ENCODE results near the gene PBX1. TPM values are rescaled to one million over a fixed set of nuclear protein-coding genes. Genes with fewer than 3 reads are reported as not detected.

PBX1 gene
- total and polyA plus RNA-seq, 2 of the 4 experiments (the other 2 are of a cell fraction): 13.9 to 17.9 TPM

- dilution Hi-C loops (cut with HindIII; ENCODE audit: low sequenced_read_pairs, unreplicated experiment) (no loop called here), intact Hi-C loops (cut with micrococcal nuclease) (no loop called here), in situ Hi-C loops (cut with MboI; ENCODE audit: low sequenced_read_pairs) (no loop called here)
- Histone ChIP-seq H2BK15ac (ENCODE audit: low read depth, low read length) (no peak overlapping the region), H3K9me3 (ENCODE audit: control insufficient read depth, insufficient read depth, low read length) (no peaks in the 10 kb centered on the region), H3K79me1 (ENCODE audit: low read depth in 1 of 2, low read length in 2 of 2) (0 out of 4 replicates have a peak, but pooled peaks cover 0 to 5% of the 10 kb centered on the region in 2 experiments), H3K56ac (ENCODE audit: extremely low read depth, insufficient read depth, low read length) (no peak overlapping the region), H3K9me1 (ENCODE audit: insufficient read depth, low read length) (peaks cover 4% of the 10 kb centered on the region), H2BK20ac (ENCODE audit: low read depth, low read length) (no peak overlapping the region), H3K14ac (replicated peaks; ENCODE audit: low read depth, low read length) (no peak overlapping the region), H3K36me3 (ENCODE audit: control insufficient read depth, insufficient read depth, low read length) (peaks cover 17% of the 10 kb centered on the region), H3K4me1 (ENCODE audit: control insufficient read depth, insufficient read depth, low read length) (peaks cover 3% of the 10 kb centered on the region; the same call in 1 of the 2 replicates), H3K27me3 (ENCODE audit: control insufficient read depth, insufficient read depth, low read length) (no peaks in the 10 kb centered on the region), H4K91ac (ENCODE audit: insufficient read depth, low read depth, low read length) (no peak overlapping the region), H3K4me3 (ENCODE audit: insufficient read depth, low read depth, low read length) (no peak overlapping the region), H3K4ac (ENCODE audit: low read depth, low read length) (no peak overlapping the region), H2BK120ac (ENCODE audit: low read depth, low read length) (no peak overlapping the region), H3K4me2 (ENCODE audit: low read depth, low read length) (no peak overlapping the region; the same call in 1 of the 2 replicates), H4K8ac (ENCODE audit: low read depth in 2 of 2, low read length in 2 of 2) (no peak overlapping the region), H2BK5ac (ENCODE audit: low read depth, low read length, poor library complexity, severe bottlenecking) (no peak overlapping the region), H4K20me1 (ENCODE audit: insufficient read depth, low read length) (no peaks in the 10 kb centered on the region; the same call in 1 of the 2 replicates), H4K5ac (ENCODE audit: low read depth, low read length) (no peak overlapping the region), H2AK5ac (ENCODE audit: low read depth, low read length) (no peak overlapping the region), H3K27ac (ENCODE audit: insufficient read depth, low read length) (no peak overlapping the region), H3K9ac (ENCODE audit: low read depth, low read length) (no peak overlapping the region), H2AK9ac (replicated peaks; ENCODE audit: low read depth, low read length, poor library complexity) (no peak overlapping the region), H3K23ac (ENCODE audit: low read depth, low read length) (no peak overlapping the region), H3K18ac (ENCODE audit: low read depth, low read length) (no peak overlapping the region), H2AFZ (replicated peaks; ENCODE audit: low read length, poor library complexity) (no peak overlapping the region)
- no TSS peak for BruUV-seq (replicated peaks)
- DNase-seq (no peak), ATAC-seq (ENCODE audit: low read depth) (no peak)
- ChIA-PET CTCF (interaction anchor here (0.6 to 1.5 kb wide), 4 partner anchors 10 to 201 kb away, joined by 3 to 5 read pairs (median 4); no protein-coding TSS in a partner anchor), POLR2A (ENCODE audit: unreplicated experiment) (no interaction called here)
- TF ChIP-seq RFX5 (IDR thresholded peaks at IDR 0.05; ENCODE audit: low read depth, low read length) (no peak), RAD21 (IDR thresholded peaks at IDR 0.05; ENCODE audit: low read length) (no peak), USF2 (IDR thresholded peaks at IDR 0.05; ENCODE audit: low read depth, low read length) (no peak), POLR2A (IDR thresholded peaks at IDR 0.05; ENCODE audit: low read depth, low read length) (no peak), FOS (IDR thresholded peaks at IDR 0.05; ENCODE audit: low read depth, low read length) (no peak), SMC3 (IDR thresholded peaks at IDR 0.05; ENCODE audit: low read depth, low read length) (no peak), CTCF (conservative IDR thresholded peaks at IDR 0.05; ENCODE audit: low read depth, low read length) (no peak), MXI1 (IDR thresholded peaks at IDR 0.05; ENCODE audit: borderline replicate concordance, low read depth, low read length) (no peak), RCOR1 (IDR thresholded peaks at IDR 0.05; ENCODE audit: insufficient replicate concordance, low read length) (no peak), ELK1 (IDR thresholded peaks at IDR 0.05; ENCODE audit: borderline replicate concordance, low read depth, low read length) (no peak), MAZ (IDR thresholded peaks at IDR 0.05; ENCODE audit: borderline replicate concordance, low read depth, low read length) (no peak), MAFK (IDR thresholded peaks at IDR 0.05; ENCODE audit: low read depth, low read length) (no peak), CHD1 (IDR thresholded peaks at IDR 0.05; ENCODE audit: low read depth, low read length) (no peak)
- WGBS, 2 experiments (ENCODE audit: extremely low coverage in 2 of 2, insufficient read length in 1 of 2): no CpG with 5 or more reads among the region's 2 CpGs
Observed at GRCh38 chr1:164796916-164797315, 237.9 kb downstream of the PBX1 start.
